DOHH2 (cell line): ENCODE measurements around the gene COX8A.

Experiments
- H3F3A ChIP-seq: fragments of 200-600 bp; sonication (generic), shearing (Covaris generic); 2 replicates; pipeline ENCODE4 v1.6.0; 2016; ENCODE audit warnings: antibody characterized with exemption, mild to moderate bottlenecking; ENCODE audit not compliant: control insufficient read depth, insufficient read depth
- H3K27ac ChIP-seq: fragments of 200-600 bp; sonication (generic); 2 replicates; pipeline ENCODE4 v1.5.1; 2014; ENCODE audit warnings: low read depth, mild to moderate bottlenecking, low read length, moderate library complexity
- H3K27me3 ChIP-seq: fragments of 200-600 bp; sonication (generic); 2 replicates; pipeline ENCODE4 v1.6.1; 2014; ENCODE audit warnings: mild to moderate bottlenecking, low read length, mixed read lengths; ENCODE audit not compliant: control insufficient read depth
- H3K36me3 ChIP-seq: fragments of 200-600 bp; sonication (generic); 2 replicates; pipeline ENCODE4 v1.6.1; 2014; ENCODE audit warnings: mild to moderate bottlenecking, low read length, moderate library complexity, mixed read lengths; ENCODE audit not compliant: control insufficient read depth
- H3K4me1 ChIP-seq: fragments of 200-600 bp; sonication (generic); 2 replicates; pipeline ENCODE4 v1.6.1; 2014; ENCODE audit warnings: mild to moderate bottlenecking, low read length, mixed read lengths; ENCODE audit not compliant: control insufficient read depth
- H3K4me2 ChIP-seq: fragments of 200-600 bp; sonication (generic); 2 replicates; pipeline ENCODE4 v1.6.0; 2014; ENCODE audit warnings: mild to moderate bottlenecking, low read length, moderate library complexity
- H3K4me3 ChIP-seq: fragments of 200-600 bp; sonication (generic); 2 replicates; pipeline ENCODE4 v1.5.1; 2014; ENCODE audit warnings: mild to moderate bottlenecking, low read length, mixed read lengths
- H3K79me2 ChIP-seq: fragments of 200-600 bp; sonication (generic); 2 replicates; pipeline ENCODE4 v1.6.1; 2014; ENCODE audit warnings: mild to moderate bottlenecking, low read length, mixed read lengths; ENCODE audit not compliant: control insufficient read depth
- H3K9me2 ChIP-seq: fragments of 200-600 bp; sonication (generic); replicated peaks from 2 replicates; pipeline ENCODE4 v1.6.1; 2014; ENCODE audit warnings: mild to moderate bottlenecking, low read length, mixed read lengths; ENCODE audit not compliant: control insufficient read depth
- H3K9me3 ChIP-seq: fragments of 200-600 bp; sonication (generic); 2 replicates; pipeline ENCODE4 v1.6.1; 2014; ENCODE audit warnings: antibody characterized with exemption, low read length, mixed read lengths; ENCODE audit not compliant: control insufficient read depth, insufficient read depth
- H4K20me1 ChIP-seq: fragments of 200-600 bp; sonication (generic); 2 replicates; pipeline ENCODE4 v1.6.0; 2014; ENCODE audit warnings: low read depth, mild to moderate bottlenecking, antibody characterized with exemption, low read length, moderate library complexity; ENCODE audit not compliant: control insufficient read depth, insufficient read depth
- CTCF ChIP-seq: fragments of 200-600 bp; sonication (generic); IDR thresholded peaks from one replicate; pipeline ENCODE4 v1.5.1; 2014; ENCODE audit warnings: antibody characterized with exemption, mild to moderate bottlenecking, low read depth, low read length; ENCODE audit not compliant: poor library complexity, severe bottlenecking
- EZH2phosphoT487 ChIP-seq: fragments of 200-600 bp; sonication (generic); IDR thresholded peaks from 2 replicates; pipeline ENCODE4 v1.6.1; 2017; ENCODE audit warnings: borderline replicate concordance, mild to moderate bottlenecking, antibody characterized with exemption, low read length, moderate library complexity, mixed read lengths

Gene COX8A

DNA sequence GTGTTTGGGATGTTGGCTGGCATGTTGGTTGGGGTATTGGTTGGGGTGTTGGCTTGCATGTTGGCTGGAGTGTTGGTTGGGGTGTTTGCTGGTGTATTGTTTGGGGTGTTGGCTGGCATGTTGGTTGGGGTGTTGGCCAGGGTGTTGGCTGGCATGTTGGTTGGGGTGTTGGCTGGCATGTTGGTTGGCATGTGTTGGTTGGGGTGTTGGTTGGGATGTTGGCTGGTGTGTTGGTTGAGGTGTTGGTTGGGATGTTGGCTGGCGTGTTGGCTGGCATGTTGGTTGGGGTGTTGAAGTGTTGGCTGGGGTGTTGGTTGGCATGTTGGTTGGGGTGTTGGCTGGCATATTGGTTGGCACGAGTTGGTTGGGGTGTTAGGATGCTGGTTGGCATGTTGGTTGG lies 36.4 kb downstream of the COX8A start:
- TF ChIP-seq EZH2phosphoT487 (no peak), CTCF (no peak)
- Histone ChIP-seq H3K9me2 (no peaks in the 10 kb centered on the region), H3K4me3 (no peak overlapping the region), H3F3A (no peaks in the 10 kb centered on the region), H3K79me2 (no peaks in the 10 kb centered on the region), H3K4me1 (no peaks in the 10 kb centered on the region), H3K27ac (no peak overlapping the region), H3K9me3 (peaks cover 11% of the 10 kb centered on the region), H3K27me3 (peaks cover 12% of the 10 kb centered on the region), H3K36me3 (no peaks in the 10 kb centered on the region), H4K20me1 (no peaks in the 10 kb centered on the region), H3K4me2 (no peak overlapping the region)

DNA sequence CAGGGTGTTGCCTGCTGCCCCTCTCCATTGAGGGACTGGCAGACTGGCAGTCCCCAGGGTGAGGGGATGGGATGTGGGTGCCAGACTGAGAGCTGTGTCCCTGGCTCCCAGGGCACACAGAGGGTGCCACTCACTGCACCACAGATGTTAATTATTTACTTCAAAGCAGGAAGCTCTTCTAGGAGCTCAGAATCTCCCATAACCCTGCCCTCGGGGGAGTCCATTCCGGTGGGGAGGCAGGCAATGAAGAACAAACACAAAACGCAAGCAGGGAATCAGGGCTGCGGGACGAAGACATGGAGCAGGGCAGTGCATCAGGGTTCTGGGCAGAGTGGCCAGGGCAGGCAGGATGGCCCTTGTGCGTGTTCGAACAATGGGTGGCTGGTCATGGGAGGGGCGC lies 37.0 kb downstream of the COX8A start:
- Histone ChIP-seq H3K36me3 (no peaks in the 10 kb centered on the region), H3K27me3 (peaks cover 10% of the 10 kb centered on the region), H3K27ac (no peak overlapping the region), H3K4me1 (no peaks in the 10 kb centered on the region), H3K79me2 (no peaks in the 10 kb centered on the region), H3K4me3 (no peak overlapping the region), H4K20me1 (no peaks in the 10 kb centered on the region), H3K9me2 (no peaks in the 10 kb centered on the region), H3K4me2 (no peak overlapping the region), H3K9me3 (peaks cover 11% of the 10 kb centered on the region), H3F3A (no peaks in the 10 kb centered on the region)
- TF ChIP-seq EZH2phosphoT487 (no peak), CTCF (no peak)

- peaks cover 11% of the 10 kb centered on the region for H3K9me3 ChIP-seq
- no peaks in the 10 kb centered on the region for H3F3A ChIP-seq
- H4K20me1 ChIP-seq: no peaks in the 10 kb centered on the region
- H3K27me3 ChIP-seq: no peaks in the 10 kb centered on the region
- no peaks in the 10 kb centered on the region for H3K9me2 ChIP-seq
- no peak overlapping the region for H3K4me3 ChIP-seq
- TF ChIP-seq CTCF (no peak), EZH2phosphoT487 (no peak)
- no peaks in the 10 kb centered on the region for H3K4me1 ChIP-seq
- no peaks in the 10 kb centered on the region for H3K36me3 ChIP-seq
- H3K79me2 ChIP-seq: no peaks in the 10 kb centered on the region
- H3K4me2 ChIP-seq: no peak overlapping the region
- H3K27ac ChIP-seq: no peak overlapping the region
Observed at GRCh38 chr11:64013141-64013896, 38.9 kb downstream of the COX8A start.
